ENCODE results near the gene ACIN1.

DNA sequence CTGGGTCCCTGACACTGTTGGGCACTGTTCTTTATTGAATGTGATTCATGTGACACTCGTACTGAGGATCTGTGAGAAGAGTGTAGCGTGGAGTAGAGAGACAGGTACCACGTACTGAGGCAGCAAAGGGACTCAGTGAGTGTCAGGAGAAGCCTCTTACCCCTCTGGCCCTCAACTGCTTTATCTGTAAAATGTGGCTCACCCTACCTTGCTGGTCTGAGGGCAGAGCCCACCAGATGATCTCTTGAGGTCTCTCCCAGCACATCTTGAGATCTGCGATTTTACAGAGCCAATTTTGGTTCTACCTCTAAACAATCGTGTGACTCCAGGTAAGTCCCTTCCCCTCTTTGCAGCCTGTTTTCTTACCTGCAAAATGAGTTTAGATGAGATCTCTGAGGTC lies 21.0 kb upstream of the ACIN1 start:
- TF ChIP-seq, protein P1, sequence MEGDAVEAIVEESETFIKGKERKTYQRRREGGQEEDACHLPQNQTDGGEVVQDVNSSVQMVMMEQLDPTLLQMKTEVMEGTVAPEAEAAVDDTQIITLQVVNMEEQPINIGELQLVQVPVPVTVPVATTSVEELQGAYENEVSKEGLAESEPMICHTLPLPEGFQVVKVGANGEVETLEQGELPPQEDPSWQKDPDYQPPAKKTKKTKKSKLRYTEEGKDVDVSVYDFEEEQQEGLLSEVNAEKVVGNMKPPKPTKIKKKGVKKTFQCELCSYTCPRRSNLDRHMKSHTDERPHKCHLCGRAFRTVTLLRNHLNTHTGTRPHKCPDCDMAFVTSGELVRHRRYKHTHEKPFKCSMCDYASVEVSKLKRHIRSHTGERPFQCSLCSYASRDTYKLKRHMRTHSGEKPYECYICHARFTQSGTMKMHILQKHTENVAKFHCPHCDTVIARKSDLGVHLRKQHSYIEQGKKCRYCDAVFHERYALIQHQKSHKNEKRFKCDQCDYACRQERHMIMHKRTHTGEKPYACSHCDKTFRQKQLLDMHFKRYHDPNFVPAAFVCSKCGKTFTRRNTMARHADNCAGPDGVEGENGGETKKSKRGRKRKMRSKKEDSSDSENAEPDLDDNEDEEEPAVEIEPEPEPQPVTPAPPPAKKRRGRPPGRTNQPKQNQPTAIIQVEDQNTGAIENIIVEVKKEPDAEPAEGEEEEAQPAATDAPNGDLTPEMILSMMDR (IDR thresholded peaks at IDR 0.05): no peak
- no peak for TF ChIP-seq POLR2A (IDR thresholded peaks at IDR 0.05)
